Measurements from ENCODE around the gene DCPS.

Gene DCPS

DNA sequence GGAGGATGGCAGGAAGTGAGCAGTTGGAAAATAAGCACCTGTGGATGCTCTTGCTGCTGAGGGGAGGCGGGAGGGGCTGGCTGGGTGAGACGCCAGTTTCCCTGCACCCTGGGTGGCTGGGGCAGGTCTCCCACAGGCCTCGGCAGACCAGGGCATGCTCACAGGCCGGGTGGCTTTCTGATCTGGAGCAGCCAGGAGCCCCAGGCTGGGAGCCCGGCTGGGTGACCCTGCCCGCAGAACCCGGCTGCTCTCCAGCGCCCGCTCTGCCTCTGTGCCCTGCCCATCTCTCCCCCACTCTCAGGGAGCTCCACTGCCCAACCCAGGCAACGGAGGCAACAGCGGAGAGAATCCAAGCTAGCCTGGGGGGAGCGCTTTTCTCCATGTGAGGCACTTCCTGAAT, 24.6 kb downstream of the DCPS start:
- no peak for DNase-seq (ENCODE audit: low read depth)

DNA sequence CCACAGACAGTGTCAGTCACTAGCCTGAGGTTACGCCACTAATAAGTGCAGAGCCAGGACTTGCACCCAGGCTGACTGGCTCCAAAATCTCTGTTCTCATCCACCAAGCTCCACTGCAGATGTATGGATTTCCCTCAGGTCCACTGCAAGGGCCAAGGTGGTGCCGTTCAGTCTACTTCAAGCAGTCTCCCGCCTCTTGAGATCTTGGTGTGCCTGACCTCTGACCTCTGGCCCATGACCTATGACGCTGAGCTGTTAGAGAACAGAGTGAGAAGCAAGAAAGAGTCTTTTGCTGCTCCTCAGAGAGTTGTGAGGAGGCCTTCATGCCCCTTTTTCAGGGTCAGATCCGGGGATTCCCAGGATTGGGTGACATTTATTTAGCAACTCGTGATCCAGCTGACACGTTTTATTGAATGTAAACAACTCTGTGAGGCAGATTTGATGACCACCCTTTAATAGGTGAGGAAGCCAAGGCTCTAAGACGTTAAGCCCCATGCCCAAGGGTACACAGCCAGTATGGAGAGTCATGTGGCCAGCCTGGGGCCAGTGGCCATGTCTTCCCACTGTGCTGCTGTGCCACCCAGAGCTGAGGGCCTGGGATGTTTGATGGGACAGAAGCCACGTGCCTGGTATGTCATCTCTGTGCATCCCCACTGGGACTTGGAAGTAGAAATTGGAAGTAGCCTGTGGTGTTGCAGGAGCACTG, 25.2 kb downstream of the DCPS start:
- DNase-seq (ENCODE audit: low read depth), result no peak

DNA sequence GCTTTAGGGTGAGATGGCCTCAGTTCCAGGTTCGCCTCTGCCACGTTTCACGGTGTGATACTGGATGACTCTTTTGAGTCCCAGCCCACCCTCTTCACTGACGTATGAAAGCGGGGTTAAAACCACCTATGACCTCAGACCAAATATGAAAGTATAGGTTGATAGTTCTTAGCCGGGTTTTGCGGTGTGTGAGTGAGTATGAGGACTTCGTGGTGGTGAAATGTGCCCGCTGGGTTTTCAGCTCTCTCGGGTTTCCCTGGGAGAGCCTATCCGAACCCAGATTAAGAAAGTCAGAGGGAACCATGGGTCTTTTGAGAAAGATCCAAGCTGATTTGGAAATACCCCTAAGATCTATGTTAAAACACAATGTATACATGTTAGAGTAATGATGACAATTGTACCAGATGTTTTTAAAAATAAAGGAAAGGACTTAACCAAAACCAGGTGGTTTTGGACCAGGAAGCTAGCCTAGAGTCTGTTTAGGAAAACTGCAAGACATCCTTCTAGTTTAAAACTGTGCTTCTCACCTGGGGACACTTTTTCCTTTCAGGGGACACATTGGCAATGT, 25.9 kb downstream of the DCPS start:
- DNase-seq (ENCODE audit: low read depth), result no peak

- DNase-seq (ENCODE audit: low read depth), result no peak
Observed at GRCh38 chr11:126331286-126331685, 27.4 kb downstream of the DCPS start.

GRCh38 chr11:126332221-126332711, 28.4 kb downstream of the DCPS start:
- no peak for DNase-seq (ENCODE audit: low read depth)

DNA sequence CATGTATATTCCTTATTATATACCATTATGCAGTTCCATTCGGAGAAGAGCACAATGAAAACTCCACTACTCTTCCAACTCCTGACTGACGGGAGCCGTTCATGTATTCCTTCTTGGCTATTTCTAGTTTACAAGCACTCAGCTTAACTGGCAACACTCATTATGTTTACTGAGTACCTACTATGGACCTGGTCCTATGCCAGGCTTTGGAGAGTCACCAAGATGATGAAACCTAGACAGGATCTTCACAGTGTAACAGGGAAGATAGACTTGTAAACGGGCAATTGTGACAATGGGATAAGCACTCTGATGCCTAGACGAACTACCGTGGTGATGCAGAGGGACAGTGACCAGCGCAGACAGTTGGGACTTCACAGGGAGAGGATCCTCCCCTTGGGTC, 29.3 kb downstream of the DCPS start:
- no peak for DNase-seq (ENCODE audit: low read depth)

GRCh38 chr11:126334659-126335462, 31.0 kb downstream of the DCPS start:
- DNase-seq (ENCODE audit: low read depth), result no peak

- DNase-seq (ENCODE audit: low read depth), result no peak
Observed at GRCh38 chr11:126335463-126335760, 31.6 kb downstream of the DCPS start.

GRCh38 chr11:126336138-126336541, 32.3 kb downstream of the DCPS start:
- no peak for DNase-seq (ENCODE audit: low read depth)

GRCh38 chr11:126336671-126337101, 32.8 kb downstream of the DCPS start:
- DNase-seq (ENCODE audit: low read depth), result no peak

DNA sequence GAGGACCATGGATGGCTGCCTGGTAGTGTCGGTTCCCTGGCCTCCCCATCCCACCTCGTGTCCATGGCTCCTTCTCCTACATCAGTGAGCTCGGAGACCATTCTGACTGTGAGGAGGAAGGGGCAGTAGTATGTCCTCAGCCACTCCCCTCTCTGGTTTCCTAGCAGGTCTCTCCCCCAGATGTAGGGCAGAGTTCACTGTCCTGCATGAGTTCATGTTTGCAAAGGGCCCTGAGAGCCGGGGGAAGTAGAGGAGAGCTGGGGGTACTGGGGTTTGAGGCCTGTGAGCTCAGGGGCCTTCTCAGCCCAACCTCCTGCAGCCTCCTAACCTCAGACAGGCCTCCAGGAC, 33.2 kb downstream of the DCPS start:
- no peak for DNase-seq (ENCODE audit: low read depth)

DNA sequence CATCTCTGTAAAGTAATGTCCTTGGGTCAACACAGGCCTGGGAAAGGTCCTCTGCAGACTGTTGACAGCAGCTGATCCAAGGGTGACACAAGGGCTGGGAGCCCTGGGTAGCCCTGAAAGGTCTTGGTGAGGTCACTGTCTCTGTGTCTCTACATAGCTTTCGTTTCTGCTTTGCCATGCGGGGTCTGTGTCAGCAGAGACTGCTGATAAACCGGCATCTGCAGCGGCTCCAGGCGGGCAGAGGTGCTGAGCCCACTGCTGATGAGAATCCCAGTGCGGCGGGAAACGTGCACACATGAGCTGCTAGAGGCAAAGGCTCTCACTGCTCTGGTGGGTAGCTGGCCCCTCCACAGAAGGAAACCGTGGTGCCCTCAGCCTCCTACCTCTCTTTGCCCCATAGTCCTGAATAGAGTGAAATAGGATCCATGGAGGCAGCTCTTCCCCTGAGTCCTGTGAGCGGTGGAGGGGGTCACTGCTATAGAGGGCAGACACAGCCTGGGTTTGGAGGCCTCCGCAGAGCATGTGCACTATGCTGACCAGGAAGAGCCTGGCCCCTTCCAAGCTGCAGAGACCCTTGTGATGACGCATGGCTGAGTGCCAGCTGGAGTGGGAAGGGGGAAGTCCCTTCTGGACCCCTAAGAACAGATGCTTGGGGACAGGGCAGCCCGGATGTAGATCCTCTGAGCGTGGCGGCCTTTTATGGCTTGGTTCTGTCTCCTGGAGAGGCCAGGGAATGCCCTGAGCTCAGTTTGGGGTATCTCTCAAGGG, 33.8 kb downstream of the DCPS start:
- DNase-seq (ENCODE audit: low read depth), result no peak

DNA sequence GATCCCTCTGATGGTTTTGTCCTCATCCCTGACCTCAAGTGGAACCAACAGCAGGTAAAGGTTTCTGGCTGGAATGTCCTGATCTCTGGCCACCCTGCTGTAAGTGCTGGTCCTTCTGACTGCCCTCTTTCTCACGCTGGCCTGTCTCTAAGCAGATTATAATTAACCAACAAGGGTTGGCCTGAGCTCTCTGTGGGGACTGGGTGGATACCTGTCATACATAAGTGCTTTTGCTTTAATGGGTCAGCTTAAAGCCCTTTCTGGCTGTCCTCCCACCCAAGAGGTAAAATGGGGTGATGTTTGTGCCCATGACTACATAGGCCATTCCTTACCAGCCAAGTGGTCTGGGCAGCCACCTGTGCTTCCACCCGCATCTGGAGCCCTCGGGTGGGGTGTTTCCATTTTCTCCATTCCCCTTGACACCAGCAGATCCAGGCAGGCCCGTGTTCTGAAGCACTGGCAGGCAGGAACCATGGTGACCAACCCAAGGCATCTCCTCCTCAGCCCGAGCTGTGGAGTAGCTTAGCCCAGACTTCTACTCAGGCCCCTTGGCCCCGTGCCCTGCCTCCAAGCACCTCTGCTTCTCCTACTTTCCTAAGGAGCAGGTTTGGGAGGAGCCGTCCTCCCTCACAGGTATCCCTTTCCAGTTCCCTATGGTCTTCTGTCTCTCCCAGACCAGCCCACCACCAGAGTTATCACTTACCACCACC, 34.6 kb downstream of the DCPS start:
- no peak for DNase-seq (ENCODE audit: low read depth)

- no peak for DNase-seq (ENCODE audit: low read depth)
Observed at GRCh38 chr11:126339073-126339862, 35.4 kb downstream of the DCPS start.

DNA sequence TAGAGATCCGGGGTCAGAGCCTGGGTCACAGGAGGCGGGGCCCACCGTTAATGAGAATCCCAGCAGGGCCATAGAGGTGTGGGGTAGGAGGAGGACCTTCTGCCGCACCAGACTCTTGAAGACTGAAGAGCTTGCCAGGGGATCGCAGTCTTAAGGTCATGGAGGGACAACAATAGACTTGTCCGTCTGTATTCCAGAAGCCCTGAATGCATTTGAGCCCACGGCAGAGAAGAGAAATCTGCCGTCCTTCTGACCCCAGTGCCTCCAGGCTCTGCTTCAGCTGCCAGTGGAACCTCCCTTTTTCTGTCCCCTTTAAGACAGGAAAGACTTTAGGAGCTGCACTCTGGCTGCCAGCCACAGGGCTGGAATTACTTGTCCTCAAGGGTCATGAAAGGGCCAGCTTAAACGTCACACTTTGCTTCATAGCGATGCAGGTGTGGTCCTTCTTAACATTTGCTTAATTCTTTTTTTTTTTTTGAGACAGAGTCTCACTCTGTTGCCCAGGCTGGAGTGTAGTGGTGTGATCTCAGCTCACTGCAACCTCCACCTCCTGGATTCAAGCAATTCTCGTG, 36.1 kb downstream of the DCPS start:
- no peak for DNase-seq (ENCODE audit: low read depth)

- no peak for DNase-seq (ENCODE audit: low read depth)
Observed at GRCh38 chr11:126340960-126341606, 37.2 kb downstream of the DCPS start.

DNA sequence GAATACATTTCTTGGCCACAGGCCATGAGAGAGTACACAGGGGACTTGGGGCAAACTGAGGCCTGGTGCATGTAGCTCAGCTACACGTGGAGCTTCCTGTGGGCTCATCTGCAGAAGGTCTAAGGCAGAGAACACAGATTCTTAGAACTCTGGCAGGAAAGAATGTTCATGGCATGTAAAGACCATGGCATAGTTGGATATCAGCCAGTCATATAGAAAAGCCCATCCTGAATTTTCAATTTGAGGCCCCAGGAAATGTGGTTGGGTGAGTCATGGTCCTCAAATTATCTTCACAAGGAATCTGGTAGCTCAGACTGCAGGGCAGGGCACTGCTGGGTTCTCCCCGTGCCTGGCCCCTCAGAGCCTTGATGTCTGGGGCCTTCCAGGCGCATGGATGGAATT, 37.9 kb downstream of the DCPS start:
- no peak for DNase-seq (ENCODE audit: low read depth)

DNA sequence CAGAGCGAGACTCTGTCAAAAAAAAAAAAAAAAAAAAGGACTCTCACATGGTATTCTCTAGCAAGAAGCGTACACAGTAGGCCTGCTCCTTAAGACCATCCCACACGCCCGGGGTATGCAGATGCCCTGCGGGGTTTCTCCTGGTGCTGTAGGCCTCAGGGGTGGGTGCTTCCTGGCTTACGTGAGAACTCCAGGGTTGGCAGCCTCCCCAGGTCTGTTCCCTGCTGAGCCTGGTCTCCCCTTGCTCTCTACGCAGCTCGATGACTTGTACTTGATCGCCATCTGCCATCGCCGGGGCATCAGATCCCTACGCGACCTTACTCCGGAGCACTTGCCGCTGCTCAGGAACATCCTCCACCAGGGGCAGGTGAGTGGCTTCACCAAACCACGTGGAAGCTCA, 39.2 kb downstream of the DCPS start:
- DNase-seq (ENCODE audit: low read depth), result no peak

- no peak for DNase-seq (ENCODE audit: low read depth)
Observed at GRCh38 chr11:126344141-126345080, 40.6 kb downstream of the DCPS start.

All from activated T-cell treated with anti-CD3 and anti-CD28 coated beads for 48 hours (primary cell).